Hepatocyte (in vitro differentiated cells): ENCODE measurements around the gene ROR1. TPM values are rescaled to one million over a fixed set of nuclear protein-coding genes. Genes with fewer than 3 reads are reported as not detected.

ENCODE experiments used
- DNase-seq: peaks from one replicate; pipeline ENCODE4 v3.0.0-alpha.2; 2016; ENCODE audit warnings: low spot score
- H2AFZ ChIP-seq: fragments of 200-600 bp; sonication (generic); 2 replicates; pipeline ENCODE4 v1.6.0; 2016; ENCODE audit warnings: antibody characterized with exemption, mild to moderate bottlenecking
- H3K27ac ChIP-seq: fragments of 200-600 bp; sonication (generic); 2 replicates; pipeline ENCODE4 v1.5.1; 2016; ENCODE audit warnings: mild to moderate bottlenecking
- H3K27me3 ChIP-seq: fragments of 200-600 bp; sonication (generic); 2 replicates; pipeline ENCODE4 v1.6.1; 2016
- H3K36me3 ChIP-seq: fragments of 200-600 bp; sonication (generic); replicated peaks from 2 replicates; pipeline ENCODE4 v1.5.1; 2016; ENCODE audit warnings: low read depth; ENCODE audit not compliant: insufficient read depth
- H3K4me1 ChIP-seq: fragments of 200-600 bp; sonication (generic); 2 replicates; pipeline ENCODE4 v1.5.1; 2016; ENCODE audit warnings: mild to moderate bottlenecking, moderate library complexity; ENCODE audit not compliant: insufficient read depth
- H3K4me2 ChIP-seq: fragments of 200-600 bp; sonication (generic); 2 replicates; pipeline ENCODE4 v1.6.0; 2016
- H3K4me3 ChIP-seq: fragments of 200-600 bp; sonication (generic); 2 replicates; pipeline ENCODE4 v1.5.1; 2016; ENCODE audit warnings: mild to moderate bottlenecking
- H3K79me2 ChIP-seq: fragments of 200-600 bp; sonication (generic); 2 replicates; pipeline ENCODE4 v1.6.0; 2017; ENCODE audit warnings: mild to moderate bottlenecking
- H3K9me2 ChIP-seq: fragments of 200-600 bp; sonication (generic); replicated peaks from 2 replicates; pipeline ENCODE4 v1.6.0; 2017; ENCODE audit warnings: mild to moderate bottlenecking; ENCODE audit not compliant: insufficient read depth
- H3K9me3 ChIP-seq: fragments of 200-600 bp; sonication (generic); 2 replicates; pipeline ENCODE4 v1.5.1; 2016; ENCODE audit warnings: low read depth, mild to moderate bottlenecking
- H4K20me1 ChIP-seq: fragments of 200-600 bp; sonication (generic); 2 replicates; pipeline ENCODE4 v1.6.0; 2016; ENCODE audit warnings: mild to moderate bottlenecking; ENCODE audit not compliant: insufficient read depth, poor library complexity, severe bottlenecking
- CTCF ChIP-seq: fragments of 200-600 bp; sonication (generic); IDR thresholded peaks from 2 replicates; pipeline ENCODE4 v1.5.1; 2016; ENCODE audit warnings: antibody characterized with exemption, mild to moderate bottlenecking; ENCODE audit not compliant: poor library complexity
- EZH2 ChIP-seq: fragments of 200-600 bp; sonication (generic); IDR thresholded peaks from 2 replicates; pipeline ENCODE4 v1.6.1; 2016; ENCODE audit warnings: antibody characterized with exemption, mild to moderate bottlenecking, borderline replicate concordance
- EZH2phosphoT487 ChIP-seq: fragments of 200-600 bp; sonication (generic); IDR thresholded peaks from one replicate; pipeline ENCODE4 v1.6.1; 2018; ENCODE audit warnings: antibody characterized with exemption, mild to moderate bottlenecking, low read depth, moderate library complexity; ENCODE audit not compliant: unreplicated experiment, severe bottlenecking
- WGBS: methylation state at CpG from one replicate; pipeline ENCODE4 v1.1.6; 2016; ENCODE audit warnings: low lambda C conversion rate; ENCODE audit errors: missing lambda C conversion rate; 5-methylcytosine and 5-hydroxymethylcytosine counted together
- polyA plus RNA-seq: library from polyadenylated mRNA; unstranded; fragments of >200 nt; fragmentation: Nextera tagmentation; extraction: Ambion mirVana; gene quantifications from 2 replicates; pipeline ENCODE4 v1.2.1, GENCODE V29; 2016
- total RNA-seq: library from RNA; depleted of rRNA; stranded (reverse); fragments of >200 nt; gene quantifications from 2 replicates; pipeline ENCODE4 v1.2.3, GENCODE V29; 2014

The ROR1 gene
- total and polyA plus RNA-seq, 2 experiments from 2014 or later, result 16.4 to 27.7 TPM

GRCh38 chr1:64039390-64039926 is 265.6 kb downstream of the ROR1 start:
- Histone ChIP-seq H2AFZ (no peak overlapping the region), H3K9me2 (no peaks in the 10 kb centered on the region), H4K20me1 (no peaks in the 10 kb centered on the region), H3K79me2 (peaks cover 4% of the 10 kb centered on the region), H3K27me3 (no peaks in the 10 kb centered on the region), H3K4me1 (peaks cover 38% of the 10 kb centered on the region), H3K9me3 (no peaks in the 10 kb centered on the region), H3K4me2 (peak overlapping the region; percentile 23), H3K36me3 (no peaks in the 10 kb centered on the region), H3K4me3 (no peak overlapping the region), H3K27ac (peak overlapping the region; percentile 87)
- peak; percentile 77 for DNase-seq
- 34% methylated on average over 3 of the region's 3 CpGs for WGBS
- no peak for TF ChIP-seq EZH2
- no peak for TF ChIP-seq CTCF
- no peak for TF ChIP-seq EZH2phosphoT487

GRCh38 chr1:64041371-64042131 is 267.7 kb downstream of the ROR1 start:
- H3K4me2 ChIP-seq, result no peak overlapping the region
- no peak overlapping the region for H3K4me3 ChIP-seq
- DNase-seq, result no peak
- WGBS, result 63% methylated on average over 3 of the region's 3 CpGs
- no peak overlapping the region for H2AFZ ChIP-seq
- H3K36me3 ChIP-seq, result no peaks in the 10 kb centered on the region
- H3K4me1 ChIP-seq, result peaks cover 38% of the 10 kb centered on the region
- no peaks in the 10 kb centered on the region for H4K20me1 ChIP-seq
- H3K79me2 ChIP-seq, result peaks cover 4% of the 10 kb centered on the region
- TF ChIP-seq EZH2phosphoT487, result no peak
- TF ChIP-seq CTCF, result no peak
- TF ChIP-seq EZH2, result no peak
- no peaks in the 10 kb centered on the region for H3K9me3 ChIP-seq
- no peaks in the 10 kb centered on the region for H3K27me3 ChIP-seq
- H3K9me2 ChIP-seq, result no peaks in the 10 kb centered on the region
- peak overlapping the region; percentile 71 for H3K27ac ChIP-seq

GRCh38 chr1:64042331-64043100 is 268.7 kb downstream of the ROR1 start:
- Histone ChIP-seq H3K4me1 (peaks cover 38% of the 10 kb centered on the region), H3K27ac (peak overlapping the region; percentile 77), H4K20me1 (no peaks in the 10 kb centered on the region), H3K4me2 (no peak overlapping the region), H3K27me3 (no peaks in the 10 kb centered on the region), H3K4me3 (no peak overlapping the region), H3K36me3 (no peaks in the 10 kb centered on the region), H3K79me2 (peaks cover 4% of the 10 kb centered on the region), H3K9me3 (no peaks in the 10 kb centered on the region), H2AFZ (no peak overlapping the region), H3K9me2 (no peaks in the 10 kb centered on the region)
- 60% methylated on average over 10 of the region's 10 CpGs for WGBS
- TF ChIP-seq EZH2phosphoT487, result no peak
- TF ChIP-seq EZH2, result no peak
- TF ChIP-seq CTCF, result no peak
- peak; percentile 61 for DNase-seq
